Stimulated activated CD8-positive, alpha-beta memory T cell treated with anti-CD3 and anti-CD28 coated beads, Interleukin-7, amount 100 ng/mL, for 48 hours (primary cell): ENCODE measurements around the gene SMARCA4.
"Not testable (repeated sequence)": the region's sequence is repeated elsewhere in the genome, so short reads cannot be mapped to it uniquely, and the experiment has no call there.

Experiments used
- DNase-seq, 2 donors: peaks; one replicate each; pipeline ENCODE4 v3.0.0-alpha.2; 2020; ENCODE audit warnings: low read depth in 1 of 2; ENCODE audit errors: extremely low read depth in 1 of 2

Gene SMARCA4

GRCh38 chr19:11059511-11060358, 98.9 kb downstream of the SMARCA4 start:
- DNase-seq: no peak

GRCh38 chr19:11061952-11062351, 101.1 kb downstream of the SMARCA4 start:
- DNase-seq: no peak

- DNase-seq: no peak
Observed at GRCh38 chr19:11063434-11063833, 102.6 kb downstream of the SMARCA4 start.

GRCh38 chr19:11064831-11065303, 104.0 kb downstream of the SMARCA4 start:
- no peak for DNase-seq

- no peak for DNase-seq
Observed at GRCh38 chr19:11066326-11066725, 105.5 kb downstream of the SMARCA4 start.

DNA sequence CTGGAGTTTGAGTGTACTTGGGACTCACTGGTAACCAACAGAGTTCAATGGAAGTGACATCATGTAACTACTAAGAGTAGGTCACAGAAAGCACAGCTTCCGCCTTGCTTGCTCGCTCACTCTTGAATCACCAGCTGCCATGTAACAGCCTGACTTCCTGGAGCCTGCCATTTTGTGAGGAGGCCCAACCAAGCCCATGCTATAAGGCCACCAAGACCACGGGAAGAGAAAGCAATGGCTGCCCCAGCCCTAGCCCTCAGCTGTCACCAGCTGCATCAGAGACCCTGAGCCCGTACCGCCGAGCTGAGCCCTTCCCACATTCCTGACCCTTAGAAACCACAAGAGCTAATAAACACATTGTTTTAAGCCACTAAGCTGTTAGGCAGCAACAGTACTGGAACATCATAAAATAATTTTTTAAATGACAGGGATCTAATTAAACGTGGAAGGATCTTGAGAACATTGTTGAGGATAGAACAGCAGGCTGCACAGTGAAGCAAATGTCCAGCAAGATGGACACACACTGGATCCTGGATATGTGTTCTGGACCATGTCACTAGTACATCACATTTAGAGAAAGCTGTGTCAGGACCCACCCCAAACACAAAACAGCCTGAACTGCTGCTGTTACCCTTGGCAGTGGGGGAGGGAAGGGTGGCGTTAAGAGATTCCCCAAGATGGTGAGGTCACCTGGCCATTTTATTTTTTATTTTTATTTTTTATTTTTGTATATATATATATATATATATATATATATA, 106.7 kb downstream of the SMARCA4 start:
- no peak for DNase-seq

- no peak for DNase-seq
Observed at GRCh38 chr19:11069561-11069960, 108.7 kb downstream of the SMARCA4 start.

DNA sequence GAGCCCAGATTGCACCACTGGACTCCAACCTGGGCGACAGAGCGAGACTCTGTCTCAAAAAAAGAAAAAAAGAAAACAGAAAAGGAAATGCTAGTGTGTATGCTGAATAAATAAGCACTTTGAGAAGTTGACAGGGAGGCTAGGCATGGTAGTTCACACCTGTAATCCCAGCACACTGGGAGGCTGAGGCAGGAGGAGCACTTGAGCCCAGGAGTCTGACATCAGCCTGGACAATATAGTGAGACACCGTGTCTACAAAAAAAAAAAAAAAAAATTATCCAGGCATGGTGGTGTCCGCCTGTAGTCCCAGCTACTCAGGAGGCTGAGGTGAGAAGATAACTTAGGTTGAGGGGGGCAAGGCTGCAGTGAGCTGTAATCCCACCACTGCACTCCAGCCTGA, 109.3 kb downstream of the SMARCA4 start:
- no peak for DNase-seq

DNA sequence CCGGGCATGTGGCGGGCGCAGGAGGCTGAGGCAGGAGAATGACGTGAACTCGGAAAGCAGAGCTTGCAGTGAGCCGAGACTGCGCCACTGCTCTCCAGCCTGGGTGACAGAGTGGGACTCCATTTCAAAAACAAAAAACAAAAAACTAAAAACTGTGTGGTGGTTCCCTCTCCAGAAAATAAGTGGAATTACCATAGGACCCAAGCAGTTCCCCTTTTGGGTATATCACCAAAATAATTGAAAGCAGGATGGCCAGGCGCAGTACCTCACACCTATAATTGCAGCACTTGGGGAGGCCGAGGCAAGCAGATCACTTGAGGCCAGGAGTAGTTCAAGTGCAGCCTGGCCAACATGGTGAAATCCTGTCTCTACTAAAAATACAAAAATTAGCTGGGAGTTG, 112.7 kb downstream of the SMARCA4 start:
- DNase-seq: no peak

GRCh38 chr19:11076792-11077191, 116.0 kb downstream of the SMARCA4 start:
- DNase-seq: not testable (repeated sequence)

DNA sequence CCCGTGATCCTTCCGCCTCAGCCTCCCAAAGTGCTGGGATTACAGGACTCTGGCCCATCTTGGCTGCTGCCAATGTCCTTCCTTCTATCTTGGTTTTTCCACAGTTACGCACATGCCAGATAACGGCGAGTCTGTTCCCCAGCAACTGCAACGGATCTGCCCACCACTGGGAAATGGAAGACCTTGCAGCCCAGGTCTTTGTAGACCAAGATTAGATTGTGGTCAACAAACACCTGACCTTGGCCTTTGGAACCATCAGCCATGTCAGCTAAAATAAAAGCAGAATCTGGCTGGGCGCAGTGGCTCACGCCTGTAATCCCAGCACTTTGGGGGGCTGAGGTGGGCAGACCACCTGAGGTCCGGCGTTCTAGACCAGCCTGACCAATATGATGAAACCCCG, 118.1 kb downstream of the SMARCA4 start:
- DNase-seq: no peak

- DNase-seq: no peak
Observed at GRCh38 chr19:11079999-11080398, 119.2 kb downstream of the SMARCA4 start.

- DNase-seq: no peak
Observed at GRCh38 chr19:11087870-11088505, 127.2 kb downstream of the SMARCA4 start.

GRCh38 chr19:11088506-11089253, 127.8 kb downstream of the SMARCA4 start:
- DNase-seq: no peak

- DNase-seq: peak; percentile 61 to 82
Observed at GRCh38 chr19:11089254-11090013, 128.6 kb downstream of the SMARCA4 start, which contains the start of gene LDLR. Gene LDLR, plus strand, starts transcription at chr19:11089463. Its CDS starts 86 bp downstream, at chr19:11089549.

- DNase-seq: not testable (repeated sequence)
Observed at GRCh38 chr19:11090014-11090263, 129.1 kb downstream of the SMARCA4 start.

DNA sequence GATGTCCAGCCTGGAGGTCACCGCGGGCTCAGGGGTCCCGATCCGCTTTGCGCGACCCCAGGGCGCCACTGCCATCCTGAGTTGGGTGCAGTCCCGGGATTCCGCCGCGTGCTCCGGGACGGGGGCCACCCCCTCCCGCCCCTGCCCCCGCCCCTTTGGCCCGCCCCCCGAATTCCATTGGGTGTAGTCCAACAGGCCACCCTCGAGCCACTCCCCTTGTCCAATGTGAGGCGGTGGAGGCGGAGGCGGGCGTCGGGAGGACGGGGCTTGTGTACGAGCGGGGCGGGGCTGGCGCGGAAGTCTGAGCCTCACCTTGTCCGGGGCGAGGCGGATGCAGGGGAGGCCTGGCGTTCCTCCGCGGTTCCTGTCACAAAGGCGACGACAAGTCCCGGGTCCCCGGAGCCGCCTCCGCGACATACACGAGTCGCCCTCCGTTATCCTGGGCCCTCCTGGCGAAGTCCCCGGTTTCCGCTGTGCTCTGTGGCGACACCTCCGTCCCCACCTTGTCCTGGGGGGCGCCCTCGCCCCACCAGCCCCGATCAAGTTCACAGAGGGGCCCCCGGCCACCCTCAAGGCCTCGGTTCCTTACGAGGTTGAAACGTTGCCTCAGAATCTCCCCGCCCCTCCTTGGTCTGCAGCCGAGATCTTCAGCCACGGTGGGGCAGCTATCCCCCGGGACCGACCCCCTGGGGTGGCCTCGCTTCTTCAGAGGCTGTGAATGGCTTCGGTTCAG, 129.6 kb downstream of the SMARCA4 start:
- peak; percentile 94 to 98 for DNase-seq

DNA sequence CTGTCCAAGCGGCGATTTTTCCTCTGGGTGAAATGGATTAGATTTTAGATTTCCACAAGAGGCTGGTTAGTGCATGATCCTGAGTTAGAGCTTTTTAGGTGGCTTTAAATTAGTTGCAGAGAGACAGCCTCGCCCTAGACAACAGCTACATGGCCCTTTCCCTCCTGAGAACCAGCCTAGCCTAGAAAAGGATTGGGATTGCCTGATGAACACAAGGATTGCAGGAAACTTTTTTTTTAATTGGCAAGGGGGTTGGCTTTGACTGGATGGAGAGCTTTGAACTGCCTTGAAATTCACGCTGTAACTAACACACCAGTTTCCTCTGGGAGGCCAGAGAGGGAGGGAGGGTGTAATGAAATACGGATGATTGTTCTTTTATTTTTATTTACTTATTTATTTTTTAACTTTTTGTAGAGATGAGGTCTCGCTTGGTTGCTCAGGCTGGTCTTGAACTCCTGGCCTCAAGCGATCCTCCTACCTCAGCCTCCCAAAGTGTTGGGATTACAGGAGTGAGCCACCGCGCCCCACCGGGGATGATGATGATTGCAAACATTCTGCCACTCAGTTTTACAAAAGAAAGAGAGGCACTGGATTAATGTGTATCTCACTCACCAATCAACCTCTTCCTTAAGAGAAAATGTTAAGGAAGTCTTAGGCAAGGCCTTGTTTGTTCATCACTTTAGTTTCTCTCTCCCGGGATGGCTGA, 130.3 kb downstream of the SMARCA4 start:
- no peak for DNase-seq

GRCh38 chr19:11091703-11092153, 130.9 kb downstream of the SMARCA4 start:
- DNase-seq: peak in 1 of 2 donors; percentile 25
